ENCODE results near the gene HGD.

DNA sequence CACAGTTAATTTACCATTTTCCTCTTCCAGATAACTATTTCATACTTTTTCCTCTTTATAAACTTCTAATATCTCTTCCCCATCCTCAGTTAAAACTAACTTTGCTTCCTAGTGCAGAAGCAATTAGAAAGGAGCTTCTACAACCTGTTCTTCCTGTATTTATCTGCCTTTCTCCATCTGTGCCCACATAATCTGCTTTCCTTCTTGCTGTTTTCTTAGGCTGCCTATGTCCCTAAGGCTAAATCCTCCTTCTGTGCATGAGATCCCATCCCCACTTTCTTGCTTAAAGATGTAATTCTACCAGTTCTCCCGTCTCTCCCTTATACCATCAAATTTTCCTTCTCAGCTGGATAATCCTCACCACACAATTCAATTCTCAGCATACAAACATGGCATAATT, 28.3 kb upstream of the HGD start:
- no peak for TF ChIP-seq ZFX (IDR thresholded peaks at IDR 0.05)
- TF ChIP-seq, protein P1, sequence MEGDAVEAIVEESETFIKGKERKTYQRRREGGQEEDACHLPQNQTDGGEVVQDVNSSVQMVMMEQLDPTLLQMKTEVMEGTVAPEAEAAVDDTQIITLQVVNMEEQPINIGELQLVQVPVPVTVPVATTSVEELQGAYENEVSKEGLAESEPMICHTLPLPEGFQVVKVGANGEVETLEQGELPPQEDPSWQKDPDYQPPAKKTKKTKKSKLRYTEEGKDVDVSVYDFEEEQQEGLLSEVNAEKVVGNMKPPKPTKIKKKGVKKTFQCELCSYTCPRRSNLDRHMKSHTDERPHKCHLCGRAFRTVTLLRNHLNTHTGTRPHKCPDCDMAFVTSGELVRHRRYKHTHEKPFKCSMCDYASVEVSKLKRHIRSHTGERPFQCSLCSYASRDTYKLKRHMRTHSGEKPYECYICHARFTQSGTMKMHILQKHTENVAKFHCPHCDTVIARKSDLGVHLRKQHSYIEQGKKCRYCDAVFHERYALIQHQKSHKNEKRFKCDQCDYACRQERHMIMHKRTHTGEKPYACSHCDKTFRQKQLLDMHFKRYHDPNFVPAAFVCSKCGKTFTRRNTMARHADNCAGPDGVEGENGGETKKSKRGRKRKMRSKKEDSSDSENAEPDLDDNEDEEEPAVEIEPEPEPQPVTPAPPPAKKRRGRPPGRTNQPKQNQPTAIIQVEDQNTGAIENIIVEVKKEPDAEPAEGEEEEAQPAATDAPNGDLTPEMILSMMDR (conservative IDR thresholded peaks at IDR 0.05) = no peak
